Superior temporal gyrus (tissue), 1 donor: ENCODE results near the gene GAST.
"Not testable (repeated sequence)": the region's sequence is repeated elsewhere in the genome, so short reads cannot be mapped to it uniquely, and the experiment has no call there.

ENCODE experiments used
- DNase-seq: peaks from one replicate; pipeline ENCODE4 v3.0.0-alpha.2; 2016; ENCODE audit errors: extremely low spot score

Gene GAST

GRCh38 chr17:41683441-41684007 lies 28.6 kb upstream of the GAST start:
- DNase-seq: no peak

DNA sequence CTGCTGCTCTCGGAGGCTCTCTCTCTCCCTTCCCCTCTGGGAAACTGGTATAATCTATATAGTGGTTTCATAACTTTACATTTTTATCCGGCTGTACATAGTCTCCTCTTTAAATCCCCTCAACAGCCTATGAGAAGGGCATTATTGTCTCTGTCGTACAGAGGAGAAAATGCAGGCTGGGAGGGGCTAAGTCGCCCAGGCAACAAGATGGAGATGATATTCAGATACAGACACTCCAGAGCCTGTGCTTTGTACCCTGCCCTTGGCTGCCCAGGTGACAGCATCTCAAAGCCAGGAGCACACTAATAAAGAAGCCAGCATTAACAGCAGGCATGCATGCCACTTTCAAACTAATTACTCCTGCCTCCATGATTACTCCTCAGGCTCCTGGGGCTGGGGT lies 28.1 kb upstream of the GAST start:
- no peak for DNase-seq

GRCh38 chr17:41685753-41686152 lies 26.4 kb upstream of the GAST start:
- DNase-seq: not testable (repeated sequence)

DNA sequence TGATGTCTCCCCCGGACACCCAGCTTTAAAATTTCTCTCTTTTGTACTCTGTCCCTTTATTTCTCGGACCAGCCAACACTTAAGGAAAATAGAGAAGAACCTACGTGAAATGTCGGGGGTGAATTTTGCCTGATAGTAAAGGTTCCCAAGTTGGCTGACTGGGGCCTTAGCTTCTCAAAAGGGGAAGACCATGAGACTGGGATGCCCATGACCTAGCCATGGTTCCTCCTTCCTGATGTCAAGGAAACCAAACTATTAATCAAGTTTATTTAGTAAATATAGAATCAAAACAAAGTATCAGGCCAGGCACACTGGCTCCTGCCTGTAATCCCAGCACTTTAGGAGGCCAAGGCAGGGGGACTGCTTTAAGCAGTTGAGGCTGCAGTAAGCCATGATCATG lies 25.9 kb upstream of the GAST start:
- no peak for DNase-seq

DNA sequence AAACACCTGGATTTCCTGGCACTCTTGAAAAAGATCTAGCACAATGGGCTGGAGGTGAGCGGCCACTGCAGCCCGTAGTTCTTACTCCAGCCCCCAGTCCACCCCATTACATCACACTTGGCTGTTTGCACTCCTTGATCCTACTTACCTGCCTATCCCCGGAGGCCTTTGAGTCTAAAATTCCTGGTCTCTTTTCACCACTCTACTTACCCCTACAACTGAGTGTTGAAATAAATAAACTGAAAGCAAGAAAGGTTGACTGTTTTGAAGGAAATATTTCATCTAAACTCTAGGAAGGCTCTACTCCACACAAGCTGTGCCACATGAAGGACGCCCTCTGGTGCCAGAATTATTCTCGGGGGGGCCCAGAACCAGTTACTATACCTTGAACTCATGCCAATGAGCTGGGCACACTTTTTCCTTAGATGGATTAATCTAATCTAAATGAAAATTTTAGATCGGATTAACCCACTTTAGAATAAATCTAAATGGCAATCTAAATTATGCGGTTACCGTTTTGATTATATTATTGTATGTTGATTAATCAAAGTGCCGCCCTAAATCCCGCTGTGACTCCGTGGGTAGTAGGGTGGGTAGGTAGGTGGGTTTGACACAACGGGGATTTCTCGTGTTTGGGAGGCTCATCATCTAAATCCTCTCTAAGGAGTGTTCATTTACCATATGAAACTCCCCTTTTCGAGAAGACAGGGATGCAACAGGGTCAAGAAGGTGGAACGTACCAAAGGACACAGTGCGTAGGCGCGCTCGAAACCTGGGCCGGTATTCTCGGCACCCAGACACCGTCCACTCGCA lies 24.1 kb upstream of the GAST start:
- DNase-seq: no peak

DNA sequence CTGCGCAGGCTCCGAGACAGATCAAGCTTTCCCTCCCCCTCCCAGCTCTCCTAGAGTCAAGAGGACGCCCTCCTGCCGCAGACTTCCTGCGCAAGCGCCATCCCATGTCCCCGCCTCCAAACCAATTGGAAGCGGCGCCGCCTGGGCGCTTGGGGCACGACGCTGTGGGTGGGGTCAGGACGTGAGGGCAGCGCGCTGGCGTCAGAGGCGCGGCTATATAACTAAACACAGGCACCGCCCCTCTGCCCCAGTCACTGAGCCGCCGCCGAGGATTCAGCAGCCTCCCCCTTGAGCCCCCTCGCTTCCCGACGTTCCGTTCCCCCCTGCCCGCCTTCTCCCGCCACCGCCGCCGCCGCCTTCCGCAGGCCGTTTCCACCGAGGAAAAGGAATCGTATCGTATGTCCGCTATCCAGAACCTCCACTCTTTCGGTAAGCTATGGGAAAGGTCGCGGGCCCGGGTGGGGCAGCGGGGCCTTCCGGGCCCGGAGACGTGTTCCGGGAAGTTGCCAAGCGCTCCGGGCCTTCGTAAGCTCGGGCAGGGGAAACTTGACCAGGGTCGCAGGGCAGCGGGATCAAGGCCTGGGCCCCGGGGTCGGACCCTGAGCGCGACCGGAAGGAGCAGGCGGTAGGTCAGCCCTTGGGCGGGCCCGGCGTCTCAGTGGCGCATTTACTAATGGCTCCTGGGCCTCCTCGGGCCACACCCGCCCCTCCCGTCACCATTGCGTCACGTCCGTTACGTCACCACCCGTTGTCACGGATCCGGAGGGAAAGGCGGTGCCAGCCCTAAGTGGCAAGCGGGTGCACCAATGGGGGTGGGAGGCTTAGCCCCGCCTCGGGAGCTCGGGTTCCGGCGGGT lies 23.3 kb upstream of the GAST start, which contains the start of gene EIF1:
Gene EIF1 (plus strand): TSS at position 245 of the 856 bp plus-strand sequence. CDS start 154 bp downstream, at position 399.
- peak; percentile 100 for DNase-seq

- DNase-seq: peak; percentile 44
Measured at GRCh38 chr17:41689497-41690299, 22.4 kb upstream of the GAST start.

DNA sequence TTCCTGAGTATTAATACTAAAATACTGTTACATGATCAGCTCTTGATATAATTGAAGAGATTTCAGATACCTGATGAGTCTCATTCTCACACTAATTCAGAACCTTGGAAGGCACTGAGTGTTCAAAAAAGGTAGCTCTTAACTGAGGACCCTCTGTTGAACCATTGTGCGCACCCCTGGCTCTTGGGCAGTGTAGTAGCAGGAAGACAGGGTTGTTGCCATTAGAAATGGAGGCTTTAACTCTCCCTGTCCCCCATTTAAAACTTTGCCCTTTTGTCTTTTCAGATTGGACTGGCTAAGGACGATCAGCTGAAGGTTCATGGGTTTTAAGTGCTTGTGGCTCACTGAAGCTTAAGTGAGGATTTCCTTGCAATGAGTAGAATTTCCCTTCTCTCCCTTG lies 21.6 kb upstream of the GAST start:
- DNase-seq: no peak

DNA sequence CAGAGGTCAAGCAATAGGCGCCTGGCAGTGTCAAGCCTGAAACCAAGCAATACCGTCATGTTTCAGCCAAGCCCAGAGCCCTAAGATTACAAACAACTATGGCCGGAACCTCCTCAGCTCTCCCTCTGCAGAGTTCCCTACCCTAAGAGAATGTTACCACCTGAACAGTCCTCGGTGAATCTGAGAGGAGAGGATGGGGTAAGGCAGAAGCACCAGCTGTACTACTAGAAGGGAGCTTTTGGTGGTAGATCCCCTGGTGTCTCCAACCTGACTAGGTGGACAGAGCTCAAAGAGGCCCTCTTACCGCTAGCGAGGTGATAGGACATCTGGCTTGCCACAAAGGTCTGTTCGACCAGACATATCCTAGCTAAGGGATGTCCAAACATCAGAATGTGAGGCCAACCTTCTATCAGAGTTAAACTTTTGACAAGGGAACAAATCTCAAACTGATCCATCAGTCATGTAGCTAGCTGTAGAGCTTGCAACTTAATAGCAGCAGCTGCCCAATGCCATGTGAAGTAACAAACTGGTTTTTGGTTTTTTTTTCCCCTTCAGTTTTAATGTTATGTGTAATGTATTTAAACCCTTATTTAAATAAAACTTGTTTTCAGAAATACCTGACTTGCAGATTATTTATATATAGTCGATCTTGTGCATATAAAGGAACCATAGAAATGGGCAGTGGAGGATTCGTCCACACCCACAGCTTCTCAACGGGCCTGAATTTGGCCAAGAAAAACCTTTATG lies 20.9 kb upstream of the GAST start:
- no peak for DNase-seq

GRCh38 chr17:41692722-41693521 lies 19.2 kb upstream of the GAST start:
- no peak for DNase-seq

DNA sequence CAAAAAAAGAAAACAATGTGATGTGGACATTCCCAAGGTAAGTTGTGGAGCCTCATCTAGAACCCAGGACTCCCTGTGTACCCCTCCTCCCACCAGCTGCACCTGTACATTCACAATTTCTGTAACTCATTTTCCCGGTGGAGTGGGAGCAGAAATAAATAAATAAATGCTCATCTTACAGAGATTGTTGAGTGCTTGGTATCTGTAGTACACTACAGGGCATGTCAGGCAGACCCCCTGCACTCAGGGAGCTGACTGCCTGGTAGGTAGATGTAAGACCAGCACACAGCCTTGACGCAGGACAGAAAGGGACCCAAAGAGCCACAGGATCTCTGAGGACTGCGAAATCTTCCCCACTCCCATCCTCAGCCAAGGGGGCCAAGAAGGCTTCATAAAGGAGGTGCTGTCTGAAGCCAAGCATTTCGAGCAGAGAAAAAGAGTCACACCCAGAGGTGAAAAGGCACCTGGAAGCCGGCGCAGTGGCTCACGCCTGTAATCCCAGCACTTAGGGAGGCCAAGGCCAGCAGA lies 16.9 kb upstream of the GAST start:
- no peak for DNase-seq

DNA sequence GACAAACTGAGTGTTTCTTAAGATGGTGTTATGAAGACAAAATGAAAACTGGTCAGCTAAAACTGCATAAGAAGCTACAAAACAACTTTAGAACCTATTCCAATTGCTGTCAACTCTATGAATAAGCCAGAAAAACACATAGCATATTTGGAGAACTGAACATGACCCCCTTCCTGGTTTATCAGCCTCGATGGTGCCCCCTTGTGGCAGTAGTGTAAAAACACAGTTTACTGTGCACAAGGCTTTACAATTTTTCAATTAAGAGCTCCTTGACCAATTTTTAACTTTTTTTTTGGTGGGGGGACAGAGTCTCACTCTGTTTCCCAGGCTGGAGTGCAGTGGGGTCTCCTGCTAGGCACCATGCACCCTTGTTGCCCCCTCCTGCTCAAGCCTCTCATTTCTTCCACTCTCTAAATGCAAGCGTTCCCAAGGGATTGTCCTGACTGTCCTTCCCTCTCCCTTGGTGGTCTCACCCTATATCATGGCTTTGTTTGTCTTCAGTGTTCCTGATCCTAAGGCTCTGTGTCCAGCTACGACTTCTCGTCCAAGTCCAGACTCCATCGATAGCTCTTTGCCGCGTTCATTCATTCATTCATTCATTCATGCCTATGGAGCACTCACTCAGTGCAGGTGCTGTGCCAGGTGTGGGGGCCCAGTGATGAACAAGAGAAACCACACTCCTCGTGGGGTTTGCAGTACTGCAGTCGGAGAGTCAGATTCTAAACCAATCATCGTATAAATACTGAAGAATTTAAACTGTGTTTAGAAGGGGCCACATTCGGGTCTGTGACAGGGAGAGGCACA lies 16.0 kb upstream of the GAST start:
- DNase-seq: peak; percentile 87

DNA sequence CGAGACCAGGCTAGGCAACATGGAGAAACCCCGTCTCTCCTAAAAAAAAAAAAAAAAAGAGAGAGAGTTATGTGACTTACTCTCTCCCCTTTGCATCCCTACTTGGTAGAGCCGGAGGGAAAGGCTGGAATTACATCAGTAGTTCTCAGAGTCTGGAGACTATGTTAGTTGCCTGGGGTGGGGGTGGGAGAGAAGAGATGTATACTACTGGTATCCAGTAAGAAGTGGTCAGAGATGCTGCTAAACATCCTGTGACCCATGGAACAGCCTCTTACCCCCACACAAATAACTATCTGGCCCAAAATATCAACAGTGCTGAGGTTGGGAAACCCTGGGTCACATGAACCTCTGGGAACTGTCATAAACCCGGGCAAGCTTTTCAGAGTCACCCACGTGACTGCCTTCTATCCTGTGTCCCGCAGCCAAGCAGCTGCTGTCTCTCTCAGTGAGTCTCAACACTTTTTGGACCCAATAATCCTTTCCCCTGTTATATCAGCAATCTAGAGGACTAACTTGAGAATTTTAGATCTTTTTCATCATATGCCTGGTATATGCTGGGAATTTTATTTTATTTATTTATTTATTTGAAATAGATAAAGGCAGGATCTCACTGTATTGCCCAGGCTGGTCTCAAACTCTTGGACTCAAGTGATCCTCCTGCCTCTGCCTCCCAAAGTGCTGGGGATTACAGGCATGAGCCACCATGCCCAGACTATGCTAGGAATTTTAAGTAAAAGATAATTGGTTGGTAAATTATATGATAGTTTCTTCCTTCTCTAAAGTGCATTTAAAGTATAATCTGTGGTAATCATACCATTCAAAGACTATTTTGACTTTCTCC lies 14.8 kb upstream of the GAST start:
- peak; percentile 70 for DNase-seq

- not testable (repeated sequence) for DNase-seq
Measured at GRCh38 chr17:41700843-41701242, 11.3 kb upstream of the GAST start.

- no peak for DNase-seq
Measured at GRCh38 chr17:41702712-41703111, 9.4 kb upstream of the GAST start.

- no peak for DNase-seq
Measured at GRCh38 chr17:41705271-41705991, 6.7 kb upstream of the GAST start.
